HG03354 (cell line): ENCODE results near the gene DDX59.

Source experiments
- ATAC-seq: cut with Tn5 transposase; IDR thresholded peaks from one replicate; pipeline ENCODE4 v1.9.1; 2021; ENCODE audit warnings: mild to moderate bottlenecking; ENCODE audit not compliant: unreplicated experiment, poor library complexity, severe bottlenecking

The DDX59 gene

DNA sequence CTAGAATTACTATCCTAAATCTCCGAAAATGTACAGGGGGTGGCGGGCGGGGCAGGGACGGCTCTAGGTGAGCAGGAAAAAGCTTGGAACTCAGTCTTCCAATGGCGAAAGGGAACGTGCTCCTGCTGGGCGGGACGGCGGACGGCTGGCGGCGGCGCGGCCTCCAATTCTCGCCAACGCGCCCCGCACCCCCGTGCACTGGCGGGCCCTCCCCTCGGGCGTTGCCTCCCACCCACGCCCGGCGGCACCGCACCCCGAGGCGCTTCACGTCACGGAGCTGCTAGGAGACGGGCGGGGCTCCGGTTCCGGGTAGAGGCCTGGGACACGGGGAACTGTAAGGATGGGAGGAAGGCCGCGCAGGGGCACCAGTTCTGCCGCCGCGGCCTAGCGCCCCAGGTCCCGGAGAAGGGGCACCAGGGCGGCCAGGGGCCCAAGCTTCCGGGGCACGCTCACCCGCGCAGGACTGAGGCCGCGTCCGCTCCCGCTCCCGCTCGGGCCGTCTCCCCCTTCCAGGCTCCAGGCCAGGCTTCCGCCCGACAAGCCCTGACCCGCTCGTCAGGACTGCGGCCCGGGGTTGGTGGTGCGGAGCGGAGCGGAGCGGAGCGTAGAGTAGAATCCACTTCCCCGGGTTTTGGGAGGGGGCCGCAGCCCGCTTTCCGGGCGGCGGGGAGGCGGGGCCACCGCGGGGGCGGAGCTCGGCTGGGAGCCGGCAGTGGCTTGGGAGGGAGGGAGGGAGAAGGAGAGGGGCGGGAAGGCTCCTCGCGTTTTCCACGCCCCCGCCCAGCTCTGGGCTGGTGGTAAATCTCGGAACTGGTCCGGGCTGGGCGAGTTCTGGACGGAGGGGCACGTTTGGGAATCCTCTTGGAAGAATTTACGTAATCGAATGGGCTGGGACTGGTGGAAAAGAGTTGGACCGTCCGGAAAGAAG is at the start of gene DDX59:
Gene DDX59, minus strand, starts transcription at position 594 of the 928 bp plus-strand sequence. CDS start 3,167 bp downstream, outside the sequence.
- peak; percentile 83 for ATAC-seq

DNA sequence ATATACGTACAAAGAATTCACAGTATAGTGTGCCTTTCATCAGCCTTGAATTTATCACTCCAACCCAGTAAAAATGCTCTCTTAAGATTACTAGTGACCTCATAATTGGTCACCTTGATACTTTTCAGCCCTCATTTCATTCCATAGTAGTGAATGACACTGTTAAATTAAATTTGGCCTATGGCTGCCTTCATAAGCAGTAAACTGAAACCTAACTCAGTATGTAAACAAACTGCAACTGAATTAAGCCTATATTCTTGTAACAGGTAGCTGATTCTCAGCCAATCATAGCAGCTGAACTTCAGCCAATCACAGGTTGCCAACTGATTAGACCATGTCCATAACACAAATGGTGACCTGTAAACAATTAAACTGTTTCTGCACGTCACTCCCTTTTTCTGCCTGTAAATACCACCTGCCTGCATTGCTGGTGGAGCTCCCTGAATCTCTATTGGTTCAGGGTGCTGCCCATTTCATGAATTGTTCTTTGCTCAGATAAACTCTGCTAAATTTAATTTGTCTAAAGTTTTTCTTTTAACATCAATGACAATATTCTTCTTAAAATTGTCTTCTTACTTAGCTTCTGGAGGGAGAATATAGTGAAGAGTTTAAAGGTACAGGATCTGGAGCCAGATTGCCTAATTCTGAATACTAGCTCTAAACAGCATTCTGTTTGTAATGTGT is 44.9 kb upstream of the DDX59 start:
- no peak for ATAC-seq

DNA sequence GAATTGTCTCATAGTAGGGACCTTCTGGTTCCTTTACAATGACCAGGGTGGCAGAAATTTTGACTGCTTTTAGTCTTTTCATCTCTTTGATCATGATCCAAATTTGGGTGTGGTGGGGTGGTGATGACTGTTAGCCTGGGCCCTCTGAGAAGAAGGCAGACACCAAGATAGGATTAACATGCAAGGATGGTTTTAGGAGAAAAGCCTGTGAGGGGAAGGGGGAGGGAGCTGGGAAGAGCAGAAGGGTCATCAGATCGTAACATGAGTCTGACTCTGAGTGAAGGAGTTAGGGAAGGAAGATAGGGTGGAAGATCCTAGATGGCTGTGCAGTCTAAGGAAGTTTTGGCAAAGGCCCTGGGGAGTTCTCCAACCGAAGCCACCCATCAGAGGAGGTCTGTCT is 40.5 kb upstream of the DDX59 start:
- ATAC-seq = no peak

DNA sequence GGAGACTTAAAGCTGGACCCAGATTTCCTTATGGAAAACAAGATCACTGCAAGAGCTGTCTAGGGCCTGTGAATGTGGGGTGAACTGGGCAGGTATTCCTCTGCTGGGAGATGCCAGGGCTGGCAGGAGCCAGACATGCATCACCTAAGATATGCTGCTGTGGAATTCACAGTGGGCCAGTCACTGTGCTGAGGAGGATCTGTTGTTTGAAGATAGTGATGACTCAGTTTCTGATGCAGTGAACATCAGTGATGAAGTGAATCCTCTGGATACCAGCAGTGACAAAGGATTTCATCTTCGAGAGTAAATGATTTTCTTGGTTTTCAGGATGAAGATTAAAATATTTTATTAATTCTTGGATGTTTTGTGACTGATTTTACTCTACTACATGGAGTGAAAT is 39.1 kb upstream of the DDX59 start:
- no peak for ATAC-seq

DNA sequence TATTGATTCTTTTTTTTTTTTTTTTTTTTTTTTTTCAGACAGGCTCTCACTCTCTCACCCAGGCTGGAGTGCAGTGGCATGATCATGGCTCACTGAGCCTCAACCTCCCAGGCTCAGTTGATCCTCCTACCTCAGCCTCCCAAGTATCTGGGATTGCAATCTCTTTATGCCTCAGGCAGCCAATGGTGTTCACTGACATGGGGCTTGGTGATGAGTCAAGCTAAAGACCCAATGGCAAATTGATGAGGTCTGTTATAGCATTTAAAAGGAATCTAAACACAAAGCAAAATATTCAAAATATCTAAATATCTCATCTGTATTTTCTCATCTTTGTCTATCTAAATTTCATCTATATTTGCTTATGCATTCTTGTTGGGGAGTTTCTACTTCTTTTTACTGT is 38.5 kb upstream of the DDX59 start:
- no peak for ATAC-seq

DNA sequence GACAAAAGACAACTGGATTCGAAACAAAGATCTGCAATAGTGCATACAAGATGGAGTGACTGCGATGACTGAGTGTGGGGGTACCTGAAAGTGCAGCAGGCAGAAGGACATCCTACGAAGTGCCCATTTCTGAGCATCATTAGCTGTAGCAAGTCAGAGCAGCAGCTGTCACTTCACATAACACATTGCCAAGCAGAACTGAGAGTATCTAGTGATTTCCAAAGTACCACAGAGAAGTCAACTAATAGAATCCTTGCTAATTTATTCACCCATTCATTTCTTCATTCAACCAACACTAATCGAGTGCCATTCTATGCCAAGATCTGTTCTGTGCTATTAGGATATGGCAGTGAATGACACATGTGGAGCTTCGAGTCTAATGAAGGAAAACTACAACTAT is 37.4 kb upstream of the DDX59 start:
- ATAC-seq = no peak

DNA sequence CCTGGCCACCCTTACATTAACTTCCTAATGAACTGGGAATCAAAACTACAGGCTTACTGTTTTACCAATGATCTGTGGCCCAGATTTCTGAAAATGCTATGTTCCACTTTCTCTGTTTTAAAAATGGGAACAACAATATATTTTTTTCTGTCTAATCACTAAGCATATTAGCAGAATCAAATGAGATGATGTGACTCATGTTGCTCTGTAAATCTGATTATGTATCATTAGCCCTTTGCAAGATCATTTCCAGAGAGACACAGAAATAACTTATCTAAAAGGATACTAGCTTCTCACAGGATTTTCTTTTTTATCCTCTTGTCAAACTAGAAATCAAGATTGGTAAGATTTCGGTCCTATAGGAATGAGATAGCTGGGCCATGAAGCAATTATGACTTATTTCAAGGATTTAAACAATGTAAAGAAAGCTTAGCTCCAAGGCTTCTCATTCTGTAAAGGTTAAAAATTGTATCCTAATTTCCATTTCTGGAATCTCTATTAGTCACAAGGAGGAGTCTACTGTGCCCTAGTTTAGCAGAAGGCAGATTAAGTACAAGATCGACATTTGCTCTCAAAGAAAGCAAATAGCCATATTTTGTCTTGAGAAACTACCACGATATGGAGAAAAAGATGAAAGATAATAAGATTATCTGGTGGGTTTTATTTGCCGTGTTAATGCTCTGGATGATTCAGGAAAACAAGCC is 36.6 kb upstream of the DDX59 start:
- ATAC-seq = no peak

DNA sequence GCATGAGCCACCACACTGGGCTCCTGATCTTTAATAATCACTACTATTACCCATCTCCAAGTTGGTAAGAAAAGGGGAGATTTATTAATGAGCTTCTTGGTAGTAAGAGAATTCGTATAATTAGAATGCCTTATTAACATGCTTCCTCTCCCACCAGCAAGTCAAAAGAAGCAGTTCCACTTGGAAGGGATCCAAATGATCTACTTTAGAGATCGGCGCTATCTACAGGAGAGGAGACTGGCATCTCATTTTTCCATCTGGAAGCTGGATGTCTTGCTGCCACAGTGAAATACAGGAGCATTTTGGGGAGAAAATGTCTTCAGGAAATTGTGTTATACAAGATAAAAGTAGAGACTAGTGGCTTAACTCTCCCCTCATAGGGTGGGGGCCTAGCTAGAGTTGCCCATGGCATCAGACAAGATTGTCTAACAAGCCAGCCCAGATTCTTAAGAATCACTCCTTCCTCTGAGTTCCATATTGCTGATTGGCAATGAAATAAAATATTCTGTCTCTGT is 35.3 kb upstream of the DDX59 start:
- ATAC-seq = no peak

DNA sequence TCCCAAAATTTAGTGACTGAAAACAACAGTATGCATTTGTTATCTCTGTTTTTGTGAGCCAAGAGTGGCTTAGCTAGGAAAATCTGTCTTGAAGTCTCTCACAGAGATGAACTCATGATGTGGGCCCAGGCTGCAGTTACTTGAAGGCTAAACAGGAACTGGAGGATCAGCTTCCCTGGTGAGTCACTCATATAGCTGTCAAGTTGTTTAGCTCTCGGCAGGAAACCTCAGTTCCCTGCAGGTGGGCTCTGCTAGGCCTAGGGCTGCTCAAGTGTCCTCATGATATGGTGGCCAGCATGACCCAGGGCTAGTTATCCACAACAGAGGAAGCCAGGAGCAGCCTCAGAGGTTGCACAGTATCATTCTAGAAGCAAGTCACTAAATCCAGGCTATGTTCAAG is 30.2 kb upstream of the DDX59 start:
- ATAC-seq = no peak

DNA sequence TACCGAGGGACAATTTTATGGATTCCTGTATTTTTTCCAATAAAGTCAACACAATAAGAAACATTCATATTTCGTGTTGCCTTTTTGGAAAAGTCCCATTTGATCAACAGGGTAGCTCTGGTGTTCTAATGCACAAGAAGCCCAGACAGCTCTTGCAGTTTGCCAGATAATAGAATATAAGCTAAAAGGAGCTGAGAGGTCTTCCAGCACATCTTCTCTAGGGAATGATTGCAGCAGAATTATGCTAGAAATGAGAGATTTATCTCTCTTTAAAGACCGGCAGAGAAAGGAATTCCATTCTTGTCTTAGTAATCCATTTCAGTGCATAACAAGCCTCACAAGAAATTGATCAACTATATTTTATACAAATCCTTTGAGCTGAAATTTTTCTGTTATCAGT is 25.0 kb upstream of the DDX59 start:
- ATAC-seq = no peak

DNA sequence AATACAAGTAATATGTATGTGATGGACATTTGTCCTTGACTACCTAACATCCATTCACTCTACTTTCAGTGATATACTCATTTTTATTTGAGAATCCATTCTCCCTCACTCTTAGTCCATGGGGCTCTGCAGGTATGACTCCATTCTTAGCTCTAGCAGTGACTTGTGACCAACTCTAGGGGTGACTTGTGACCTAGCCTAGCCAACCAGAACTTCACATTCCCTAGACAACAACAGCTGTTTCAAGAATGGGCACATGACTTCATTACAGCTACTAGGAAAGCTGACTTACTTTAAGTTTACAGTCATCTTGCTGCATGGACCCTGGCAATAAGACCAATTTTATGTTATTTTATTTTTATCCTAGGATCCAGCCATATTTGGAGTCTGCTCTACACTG is 23.6 kb upstream of the DDX59 start:
- ATAC-seq = no peak

DNA sequence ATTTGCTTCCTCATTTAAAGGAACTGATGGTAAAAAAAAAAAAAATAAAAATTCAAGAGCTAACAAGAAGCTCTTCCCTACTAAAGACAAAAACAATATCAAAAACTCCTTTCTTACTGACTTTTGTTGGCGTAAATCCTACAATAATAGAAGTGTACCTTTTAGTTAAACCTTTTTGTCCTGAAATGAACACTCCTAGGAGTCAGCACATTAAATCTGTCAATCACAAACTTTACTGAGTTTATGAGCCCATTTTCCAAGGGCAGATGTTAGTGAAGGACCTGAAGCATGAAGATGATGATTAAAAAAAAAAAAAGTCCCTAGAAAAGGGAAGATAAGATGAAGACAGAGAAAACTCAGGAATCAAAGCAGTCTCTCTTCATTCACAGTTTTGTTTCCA is 22.6 kb upstream of the DDX59 start:
- no peak for ATAC-seq

DNA sequence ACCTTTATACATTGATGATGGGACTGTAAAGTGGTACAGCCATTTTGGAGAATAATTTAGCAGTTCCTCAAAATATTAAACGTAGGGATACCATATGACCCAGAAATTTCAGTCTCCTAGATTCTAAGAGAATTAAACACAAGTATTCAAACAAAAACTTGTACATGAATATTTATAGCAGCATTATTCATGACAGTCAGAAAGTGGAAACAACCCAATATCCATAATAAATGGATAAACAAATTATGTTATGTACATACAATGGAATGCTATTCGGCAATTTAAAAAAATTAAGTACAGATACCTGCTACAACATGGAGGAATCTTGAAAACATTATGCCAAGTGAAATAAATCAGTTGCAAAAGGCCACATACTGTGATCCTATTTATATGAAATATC is 16.9 kb upstream of the DDX59 start:
- no peak for ATAC-seq

DNA sequence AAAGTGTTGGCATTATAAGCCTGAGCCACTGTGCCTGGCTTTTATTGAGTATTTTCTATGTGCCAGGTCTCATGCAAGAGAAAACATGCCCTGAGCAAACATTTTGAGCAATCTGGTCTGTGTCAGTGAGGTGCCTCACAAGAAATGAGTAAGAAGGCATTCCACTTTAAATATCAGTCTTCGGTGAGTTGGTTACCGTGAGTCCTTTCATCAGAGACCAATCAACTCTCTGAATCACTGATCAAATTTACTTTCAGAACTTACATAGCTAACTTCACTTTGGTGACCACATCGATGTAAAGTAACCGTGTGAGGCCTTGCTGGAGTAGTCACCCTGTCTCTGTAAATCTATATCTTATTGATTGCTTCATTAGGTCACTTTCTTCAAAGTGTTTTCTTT is 14.3 kb upstream of the DDX59 start:
- no peak for ATAC-seq

DNA sequence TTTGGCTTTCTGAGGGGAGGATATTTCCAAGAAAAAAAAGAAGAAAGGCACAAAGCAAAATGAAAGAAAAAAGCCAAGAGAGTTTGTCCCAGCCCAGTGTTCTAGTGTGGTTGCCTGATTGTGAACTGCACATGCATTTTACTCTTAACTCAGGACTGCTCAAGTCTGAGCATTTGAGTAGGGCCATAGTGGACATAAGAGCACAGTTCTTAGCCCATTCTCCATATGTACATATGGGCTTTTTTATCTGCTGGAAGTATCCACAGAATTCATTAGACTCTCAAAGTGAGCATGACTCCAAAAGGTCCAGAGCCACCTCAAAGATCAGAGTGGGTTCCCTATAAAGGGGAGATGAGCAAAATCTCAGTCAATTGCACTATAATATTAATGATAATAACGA is 13.6 kb upstream of the DDX59 start:
- ATAC-seq = no peak

DNA sequence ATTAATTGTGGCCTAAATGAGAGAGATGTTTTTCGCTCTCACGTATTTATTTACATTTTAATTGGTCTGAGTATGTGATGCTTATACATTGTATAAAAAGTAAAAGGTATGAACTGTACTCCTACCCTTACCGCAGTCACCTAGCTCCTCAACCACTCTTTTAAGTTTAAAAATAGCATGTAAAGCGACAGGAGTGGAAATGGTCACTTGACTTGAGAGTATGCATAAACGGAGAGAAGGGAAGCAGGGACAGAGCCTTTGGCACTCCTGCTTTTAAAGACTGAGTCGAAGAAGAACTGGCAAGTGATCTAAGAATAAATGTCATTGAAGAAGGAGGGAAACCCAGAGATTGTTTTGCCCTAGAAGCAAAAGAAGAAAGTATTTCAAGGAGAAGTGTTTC is 11.5 kb upstream of the DDX59 start:
- ATAC-seq = no peak

DNA sequence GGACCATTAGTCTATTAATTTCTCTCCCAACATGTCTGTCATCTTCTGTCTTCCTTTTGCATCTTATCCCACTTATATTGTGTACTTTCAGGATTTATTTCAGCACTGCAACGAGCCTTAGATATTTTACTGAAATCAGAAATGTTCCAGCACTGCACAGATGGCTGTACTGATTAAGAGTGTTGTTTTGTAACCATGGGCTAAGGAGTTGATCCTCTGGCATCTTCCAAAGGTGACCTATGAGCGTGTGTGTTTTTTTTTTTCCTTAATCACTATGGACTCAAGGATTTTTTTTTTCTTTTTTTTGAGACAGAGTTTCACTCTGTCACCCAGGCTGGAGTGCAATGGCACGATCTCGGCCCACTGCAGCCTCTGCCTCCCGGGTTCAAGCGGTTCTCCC is 7.1 kb upstream of the DDX59 start:
- ATAC-seq = no peak

DNA sequence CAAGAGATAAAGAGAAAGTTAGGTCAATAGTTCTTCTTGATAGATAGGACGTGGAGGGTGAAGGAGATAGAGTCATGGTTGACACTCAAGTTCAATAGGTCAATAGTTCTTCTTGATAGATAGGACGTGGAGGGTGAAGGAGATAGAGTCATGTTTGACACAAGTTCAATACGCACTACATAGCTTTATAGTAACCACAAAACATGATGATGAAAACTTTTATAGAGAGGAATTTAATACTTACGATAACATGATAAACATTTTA is 5.8 kb upstream of the DDX59 start:
- ATAC-seq = no peak

DNA sequence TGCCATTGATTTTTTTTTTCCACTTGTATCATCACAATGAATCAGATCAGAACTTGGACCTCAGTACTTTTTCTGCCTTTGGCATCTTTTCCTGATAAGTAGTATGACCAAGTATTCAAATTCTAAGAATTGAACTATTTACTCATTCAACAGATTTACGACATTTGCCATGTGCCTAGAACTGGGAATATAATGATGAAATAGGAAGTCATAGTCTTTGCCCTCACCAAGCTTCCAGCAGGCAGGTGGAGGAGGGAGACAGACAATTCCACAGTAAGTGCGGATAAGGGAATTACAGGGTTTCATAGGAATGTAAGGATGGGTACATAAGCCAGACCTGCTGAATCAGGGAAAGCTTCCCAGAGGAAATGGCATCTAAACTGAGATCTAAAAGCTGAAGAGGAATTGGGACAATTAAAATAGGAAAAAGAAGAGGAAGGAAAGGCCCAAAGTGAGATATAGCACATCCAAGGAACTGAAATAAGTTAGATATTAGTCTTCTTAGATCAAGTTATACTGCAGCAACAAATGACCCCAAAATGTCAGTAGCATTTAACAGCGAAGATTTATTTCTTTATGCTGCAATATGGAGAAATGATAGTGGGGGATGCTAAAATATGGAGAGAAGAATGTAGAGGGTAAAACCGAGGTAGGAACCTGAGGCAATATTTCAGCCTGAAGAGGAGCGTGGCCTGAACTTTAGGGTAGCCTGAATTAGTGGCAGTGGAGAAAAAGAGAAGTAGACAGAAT is 5.3 kb upstream of the DDX59 start:
- ATAC-seq = no peak
